ENCODE data around the gene TTN.
"Not testable (repeated sequence)": the region's sequence is repeated elsewhere in the genome, so short reads cannot be mapped to it uniquely, and the experiment has no call there.

TTN gene

GRCh38 chr2:178731300-178731699, 75.9 kb downstream of the TTN start:
- no peak for DNase-seq

GRCh38 chr2:178730049-178730448, 77.2 kb downstream of the TTN start:
- DNase-seq: no peak

- DNase-seq: no peak
Observed at GRCh38 chr2:178723786-178724346, 83.4 kb downstream of the TTN start.

GRCh38 chr2:178722296-178722695, 84.9 kb downstream of the TTN start:
- no peak for DNase-seq

- no peak for DNase-seq
Observed at GRCh38 chr2:178718988-178719387, 88.2 kb downstream of the TTN start.

- DNase-seq: no peak
Observed at GRCh38 chr2:178718283-178718682, 88.9 kb downstream of the TTN start.

GRCh38 chr2:178716394-178716793, 90.8 kb downstream of the TTN start:
- no peak for DNase-seq

GRCh38 chr2:178715366-178715765, 91.9 kb downstream of the TTN start:
- DNase-seq: no peak

GRCh38 chr2:178707476-178707875, 99.7 kb downstream of the TTN start:
- DNase-seq: no peak

- no peak for DNase-seq
Observed at GRCh38 chr2:178704876-178705275, 102.3 kb downstream of the TTN start.

- DNase-seq: no peak
Observed at GRCh38 chr2:178702361-178702760, 104.9 kb downstream of the TTN start.

- DNase-seq: no peak
Observed at GRCh38 chr2:178700922-178701342, 106.3 kb downstream of the TTN start.

GRCh38 chr2:178700136-178700535, 107.1 kb downstream of the TTN start:
- DNase-seq: no peak

GRCh38 chr2:178692845-178693244, 114.4 kb downstream of the TTN start:
- DNase-seq: no peak

GRCh38 chr2:178689808-178690207, 117.4 kb downstream of the TTN start:
- DNase-seq: no peak

GRCh38 chr2:178683877-178684276, 123.3 kb downstream of the TTN start:
- DNase-seq: no peak

GRCh38 chr2:178681081-178681480, 126.1 kb downstream of the TTN start:
- no peak for DNase-seq

- no peak for DNase-seq
Observed at GRCh38 chr2:178679891-178680290, 127.3 kb downstream of the TTN start.

- no peak for DNase-seq
Observed at GRCh38 chr2:178677599-178677998, 129.6 kb downstream of the TTN start.

- DNase-seq: no peak
Observed at GRCh38 chr2:178676046-178676445, 131.2 kb downstream of the TTN start.

- no peak for DNase-seq
Observed at GRCh38 chr2:178674122-178674521, 133.1 kb downstream of the TTN start.

- no peak for DNase-seq
Observed at GRCh38 chr2:178666458-178666857, 140.8 kb downstream of the TTN start.

- DNase-seq: not testable (repeated sequence)
Observed at GRCh38 chr2:178658480-178658879, 148.7 kb downstream of the TTN start.

GRCh38 chr2:178650554-178650953, 156.7 kb downstream of the TTN start:
- DNase-seq: no peak

- DNase-seq: no peak
Observed at GRCh38 chr2:178644919-178645318, 162.3 kb downstream of the TTN start.

GRCh38 chr2:178641498-178641897, 165.7 kb downstream of the TTN start:
- no peak for DNase-seq
